ENCODE results near the gene TLE5. TPM values are rescaled to one million over a fixed set of nuclear protein-coding genes. Genes with fewer than 3 reads are reported as not detected.

Gene TLE5
- total RNA-seq, 2 donors from 2014 or later = 407 to 409 TPM

DNA sequence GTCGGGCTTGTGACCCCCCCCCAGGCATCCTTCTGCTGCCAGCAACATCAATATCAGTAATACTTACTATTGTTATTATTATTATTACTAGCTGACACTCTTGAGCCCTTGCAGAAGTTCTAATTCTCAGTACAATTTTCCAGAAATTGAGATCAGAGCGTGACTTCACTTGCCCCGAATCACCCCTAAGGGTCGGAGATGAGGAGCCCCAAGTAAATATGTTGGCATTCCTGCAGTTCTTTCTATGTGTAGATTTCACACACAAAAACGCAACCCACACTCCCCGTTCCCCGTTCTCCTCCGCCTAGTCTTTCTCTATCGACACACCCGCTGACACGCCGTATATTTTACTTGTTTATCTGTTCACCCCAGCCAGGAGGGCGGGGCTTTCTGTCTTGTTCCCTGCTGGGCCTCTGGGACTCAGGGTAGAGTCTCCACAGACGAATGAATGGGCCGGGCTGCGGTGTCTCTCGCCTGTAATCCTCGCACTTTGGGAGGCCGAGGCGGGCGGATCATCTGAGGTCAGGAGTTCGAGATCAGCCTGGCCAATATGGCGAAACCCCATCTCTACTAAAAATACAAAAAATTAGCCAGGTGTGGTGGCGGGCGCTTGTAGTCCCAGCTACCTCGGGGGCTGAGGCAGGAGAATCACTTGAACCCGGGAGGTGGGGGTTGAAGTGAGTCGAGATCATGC, 14.7 kb downstream of the TLE5 start:
- H3K9me3 ChIP-seq = no peaks in the 10 kb centered on the region
- no peaks in the 10 kb centered on the region for H3K27me3 ChIP-seq
- H3K27ac ChIP-seq = peak overlapping the region; percentile 25
- intact Hi-C loops (cut with DNase I) = no loop called here
- H3K36me3 ChIP-seq = no peaks in the 10 kb centered on the region
- DNase-seq = peak; percentile 95
- no peaks in the 10 kb centered on the region for H3K4me1 ChIP-seq
- H3K4me3 ChIP-seq = peak overlapping the region; percentile 3
- peak overlapping the region in 1 of 2 donors; percentile 55 for H3K9ac ChIP-seq (ENCODE audit: low read depth in 2 of 2, low read length in 2 of 2)
- TF ChIP-seq, protein P1, sequence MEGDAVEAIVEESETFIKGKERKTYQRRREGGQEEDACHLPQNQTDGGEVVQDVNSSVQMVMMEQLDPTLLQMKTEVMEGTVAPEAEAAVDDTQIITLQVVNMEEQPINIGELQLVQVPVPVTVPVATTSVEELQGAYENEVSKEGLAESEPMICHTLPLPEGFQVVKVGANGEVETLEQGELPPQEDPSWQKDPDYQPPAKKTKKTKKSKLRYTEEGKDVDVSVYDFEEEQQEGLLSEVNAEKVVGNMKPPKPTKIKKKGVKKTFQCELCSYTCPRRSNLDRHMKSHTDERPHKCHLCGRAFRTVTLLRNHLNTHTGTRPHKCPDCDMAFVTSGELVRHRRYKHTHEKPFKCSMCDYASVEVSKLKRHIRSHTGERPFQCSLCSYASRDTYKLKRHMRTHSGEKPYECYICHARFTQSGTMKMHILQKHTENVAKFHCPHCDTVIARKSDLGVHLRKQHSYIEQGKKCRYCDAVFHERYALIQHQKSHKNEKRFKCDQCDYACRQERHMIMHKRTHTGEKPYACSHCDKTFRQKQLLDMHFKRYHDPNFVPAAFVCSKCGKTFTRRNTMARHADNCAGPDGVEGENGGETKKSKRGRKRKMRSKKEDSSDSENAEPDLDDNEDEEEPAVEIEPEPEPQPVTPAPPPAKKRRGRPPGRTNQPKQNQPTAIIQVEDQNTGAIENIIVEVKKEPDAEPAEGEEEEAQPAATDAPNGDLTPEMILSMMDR (IDR thresholded peaks at IDR 0.05) = no peak

DNA sequence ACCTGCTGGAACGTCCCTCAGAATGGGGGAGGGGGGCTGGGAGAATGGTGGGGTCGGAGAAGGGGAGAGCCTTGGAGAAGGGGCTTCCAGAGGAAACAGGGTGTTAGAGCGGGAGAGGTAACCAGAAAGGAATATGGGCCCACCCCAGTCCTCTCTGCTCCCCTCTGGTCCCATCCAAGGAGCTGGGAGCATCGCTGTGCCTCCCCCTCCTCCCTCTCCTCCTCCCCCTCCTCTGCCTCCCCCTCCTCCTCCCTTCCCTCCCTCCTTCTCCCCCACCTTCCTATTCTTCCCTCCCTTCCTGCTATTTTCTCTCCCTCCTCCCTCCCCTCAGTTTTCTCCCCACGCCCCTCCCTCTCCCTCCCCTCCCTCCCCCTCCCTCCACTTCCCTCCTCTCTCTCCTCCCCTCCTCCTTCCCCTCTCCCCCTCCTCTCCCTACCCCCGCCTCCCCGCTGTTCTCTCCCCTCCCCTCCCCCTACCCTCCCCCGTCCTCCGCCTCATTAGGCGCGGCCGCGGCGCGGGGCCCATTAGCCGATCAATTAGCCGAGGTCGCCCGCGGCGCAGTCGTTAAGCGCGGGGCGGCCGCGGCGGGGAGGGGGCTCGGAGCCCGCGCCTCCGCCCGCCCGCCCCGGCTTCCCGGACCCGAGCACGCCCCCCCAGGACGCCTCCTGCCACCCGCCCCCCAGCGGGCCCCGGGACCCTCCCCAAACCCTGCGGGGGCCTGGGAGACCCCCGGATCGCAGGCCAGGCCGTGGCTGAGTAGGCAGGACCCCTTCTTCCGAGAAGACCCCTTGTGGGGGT, 15.4 kb downstream of the TLE5 start:
- H3K27me3 ChIP-seq = no peaks in the 10 kb centered on the region
- DNase-seq = no peak
- H3K9me3 ChIP-seq = no peaks in the 10 kb centered on the region
- H3K9ac ChIP-seq (ENCODE audit: low read depth in 2 of 2, low read length in 2 of 2) = peak overlapping the region in 1 of 2 donors; percentile 55
- H3K4me3 ChIP-seq = peak overlapping the region; percentile 3
- TF ChIP-seq, protein P1 (IDR thresholded peaks at IDR 0.05) = no peak
- H3K36me3 ChIP-seq = no peaks in the 10 kb centered on the region
- no peaks in the 10 kb centered on the region for H3K4me1 ChIP-seq
- H3K27ac ChIP-seq = no peak overlapping the region
- intact Hi-C loops (cut with DNase I) = no loop called here

DNA sequence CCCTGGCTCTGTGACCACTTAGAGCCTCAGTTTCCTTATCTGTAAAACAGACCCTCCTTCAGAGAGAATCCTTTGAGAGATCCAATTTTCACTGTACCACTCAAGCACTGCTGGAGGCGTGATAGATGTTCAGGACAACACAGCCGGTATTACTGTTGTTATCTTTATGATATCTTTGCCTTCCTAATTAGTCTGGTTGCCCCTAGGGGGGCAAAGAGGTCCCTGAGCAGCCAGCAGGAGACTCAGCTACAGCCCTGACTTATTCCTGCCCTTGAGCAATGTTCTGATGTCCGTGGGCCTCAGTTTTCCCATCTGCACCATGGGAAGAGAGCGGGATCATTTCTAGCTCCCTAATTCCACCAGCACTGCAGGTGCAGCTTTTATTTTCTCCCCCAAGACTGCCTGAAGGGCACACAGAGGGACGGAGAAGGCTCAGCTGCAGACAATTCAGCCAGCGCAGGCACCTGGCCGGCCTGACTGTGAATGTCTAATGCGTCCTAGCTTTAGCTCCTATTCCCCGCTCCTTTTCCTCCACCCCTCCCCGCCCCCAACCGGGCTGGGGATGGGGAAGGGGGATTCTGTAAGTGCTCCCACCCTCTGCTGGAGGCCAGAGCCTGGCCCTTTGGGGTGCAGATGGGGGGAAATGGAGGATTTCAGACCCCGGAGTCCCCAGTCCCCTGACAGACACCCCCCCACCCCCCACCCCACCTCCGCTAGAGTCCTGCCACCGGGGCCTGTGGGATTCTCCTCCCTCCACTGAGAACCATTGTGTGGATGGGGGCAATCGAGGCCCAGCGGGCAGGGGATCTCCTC, 16.2 kb downstream of the TLE5 start:
- TF ChIP-seq, protein P1 (IDR thresholded peaks at IDR 0.05) = no peak
- Histone ChIP-seq H3K9me3 (no peaks in the 10 kb centered on the region), H3K27me3 (no peaks in the 10 kb centered on the region), H3K36me3 (no peaks in the 10 kb centered on the region), H3K27ac (no peak overlapping the region), H3K9ac (ENCODE audit: low read depth in 2 of 2, low read length in 2 of 2) (no peak overlapping the region), H3K4me3 (no peak overlapping the region), H3K4me1 (no peaks in the 10 kb centered on the region)
- no peak for DNase-seq
- intact Hi-C loops (cut with DNase I) = no loop called here

DNA sequence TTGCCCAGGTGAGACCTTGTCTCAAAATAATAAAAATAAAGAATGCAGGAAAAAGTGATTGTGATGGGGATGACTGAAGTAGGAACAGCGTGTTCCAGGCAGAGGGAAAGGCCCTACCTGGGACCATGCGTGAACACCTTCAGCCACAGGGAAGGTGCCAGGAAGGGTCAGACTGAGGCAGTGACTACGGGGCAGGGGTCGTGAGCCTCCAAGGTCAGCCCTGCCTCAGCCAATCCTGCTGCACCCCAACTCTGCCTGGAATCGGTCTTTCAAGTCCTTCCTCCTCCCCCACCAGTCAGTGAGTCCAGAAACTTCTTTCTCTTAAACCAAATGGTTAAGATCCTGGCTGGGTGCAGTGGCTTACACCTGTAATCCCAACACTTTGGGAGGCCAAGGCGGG, 17.1 kb downstream of the TLE5 start:
- H3K9ac ChIP-seq (ENCODE audit: low read depth in 2 of 2, low read length in 2 of 2) = no peak overlapping the region
- H3K9me3 ChIP-seq = no peaks in the 10 kb centered on the region
- H3K4me1 ChIP-seq = no peaks in the 10 kb centered on the region
- no peak overlapping the region for H3K4me3 ChIP-seq
- no peak for DNase-seq
- intact Hi-C loops (cut with DNase I) = no loop called here
- TF ChIP-seq, protein P1 (IDR thresholded peaks at IDR 0.05) = no peak
- no peaks in the 10 kb centered on the region for H3K27me3 ChIP-seq
- no peaks in the 10 kb centered on the region for H3K36me3 ChIP-seq
- H3K27ac ChIP-seq = no peak overlapping the region

DNA sequence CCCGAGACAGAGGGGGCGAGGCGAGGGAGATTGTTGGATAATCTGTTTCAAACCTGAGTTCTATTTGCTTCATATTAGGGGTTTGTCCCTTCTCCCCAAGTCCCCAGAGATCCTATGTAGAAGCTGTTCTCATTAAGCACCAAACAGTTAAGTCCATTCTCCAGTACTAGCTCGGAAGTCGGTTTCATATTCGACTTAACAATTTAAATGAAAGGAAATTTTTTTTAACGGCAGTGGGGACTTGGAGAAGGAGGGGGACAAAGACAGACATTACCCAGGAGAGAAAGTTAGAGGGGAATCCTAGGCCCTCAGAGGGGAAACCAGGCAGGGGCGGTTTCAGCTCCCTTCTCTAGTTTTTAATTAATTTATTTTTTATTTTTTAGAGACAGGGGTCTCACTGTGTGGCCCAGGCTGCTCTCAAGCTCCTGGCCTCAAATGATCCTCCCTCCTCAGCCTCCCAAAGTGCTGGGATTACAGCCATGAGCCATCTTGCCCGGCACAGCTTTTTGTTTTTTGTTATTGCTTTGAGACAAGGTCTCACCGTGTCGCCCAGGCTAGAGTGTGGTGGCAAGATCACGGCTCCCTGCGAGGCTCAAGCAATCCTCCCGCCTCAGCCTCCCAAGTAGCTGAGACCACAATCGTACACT, 19.6 kb downstream of the TLE5 start:
- Histone ChIP-seq H3K4me1 (no peaks in the 10 kb centered on the region), H3K36me3 (no peaks in the 10 kb centered on the region), H3K4me3 (no peak overlapping the region), H3K27ac (no peak overlapping the region), H3K9me3 (no peaks in the 10 kb centered on the region), H3K27me3 (no peaks in the 10 kb centered on the region), H3K9ac (ENCODE audit: low read depth in 2 of 2, low read length in 2 of 2) (no peak overlapping the region)
- TF ChIP-seq, protein P1 (IDR thresholded peaks at IDR 0.05) = no peak
- no peak for DNase-seq
- intact Hi-C loops (cut with DNase I) = no loop called here
